Trophoblast cell (in vitro differentiated cells and primary cell): ENCODE results near the gene RBCK1.

Experiments
- DNase-seq, 2 donors: peaks; one replicate each; pipeline ENCODE4 v3.0.0-alpha.2; 2016
- H2AFZ ChIP-seq: 2 replicates; pipeline ENCODE4 v1.6.1; 2013; ENCODE audit warnings: low read length, moderate library complexity, mild to moderate bottlenecking; ENCODE audit not compliant: insufficient read depth, poor library complexity
- H2AK5ac ChIP-seq: 2 replicates; pipeline ENCODE4 v1.6.1; 2013; ENCODE audit warnings: mild to moderate bottlenecking, low read length
- H2BK120ac ChIP-seq: 2 replicates; pipeline ENCODE4 v1.6.1; 2013; ENCODE audit warnings: low read length, mild to moderate bottlenecking, moderate library complexity; ENCODE audit not compliant: insufficient read depth, poor library complexity
- H2BK12ac ChIP-seq: 2 replicates; pipeline ENCODE4 v1.6.1; 2013; ENCODE audit warnings: mild to moderate bottlenecking, low read length, moderate library complexity
- H2BK5ac ChIP-seq: 2 replicates; pipeline ENCODE4 v1.6.1; 2013; ENCODE audit warnings: low read length, low read depth, moderate library complexity, mild to moderate bottlenecking; ENCODE audit not compliant: poor library complexity
- H3K14ac ChIP-seq: 2 replicates; pipeline ENCODE4 v1.6.1; 2013; ENCODE audit warnings: mild to moderate bottlenecking, low read length
- H3K18ac ChIP-seq: 2 replicates; pipeline ENCODE4 v1.6.1; 2013; ENCODE audit warnings: mild to moderate bottlenecking, low read length
- H3K23ac ChIP-seq: 2 replicates; pipeline ENCODE4 v1.6.1; 2013; ENCODE audit warnings: low read length
- H3K27ac ChIP-seq: 2 replicates; pipeline ENCODE4 v1.5.1; 2013; ENCODE audit warnings: low read depth, mild to moderate bottlenecking, inconsistent platforms, low read length, moderate library complexity
- H3K27me3 ChIP-seq: 2 replicates; pipeline ENCODE4 v1.6.1; 2013; ENCODE audit warnings: inconsistent platforms, mild to moderate bottlenecking, low read length, moderate library complexity; ENCODE audit not compliant: insufficient read depth
- H3K36me3 ChIP-seq, 2 experiments: 1 replicate in 1 of 2; 2 replicates in 1 of 2; pipeline ENCODE4 v1.6.1; 2013; ENCODE audit warnings: low read length in 2 of 2, mild to moderate bottlenecking in 2 of 2, moderate library complexity in 1 of 2; ENCODE audit not compliant: insufficient read depth in 2 of 2, control insufficient read depth in 1 of 2
- H3K4ac ChIP-seq: 2 replicates; pipeline ENCODE4 v1.6.1; 2013; ENCODE audit warnings: low read depth, mild to moderate bottlenecking, low read length, moderate library complexity
- H3K4me1 ChIP-seq, 2 experiments: 1 replicate in 1 of 2; 2 replicates in 1 of 2; pipeline ENCODE4 v1.6.1; 2013; ENCODE audit warnings: low read length in 2 of 2, mild to moderate bottlenecking in 2 of 2, moderate library complexity in 1 of 2; ENCODE audit not compliant: insufficient read depth in 2 of 2, control insufficient read depth in 1 of 2
- H3K4me2 ChIP-seq: 2 replicates; pipeline ENCODE4 v1.6.1; 2013; ENCODE audit warnings: inconsistent platforms, mild to moderate bottlenecking, low read length, moderate library complexity
- H3K4me3 ChIP-seq: 2 replicates; pipeline ENCODE4 v1.5.1; 2013; ENCODE audit warnings: mild to moderate bottlenecking, low read depth, low read length, inconsistent platforms
- H3K79me1 ChIP-seq: one replicate; pipeline ENCODE4 v1.6.1; 2013; ENCODE audit warnings: low read length
- H3K79me2 ChIP-seq: 2 replicates; pipeline ENCODE4 v1.6.1; 2013; ENCODE audit warnings: low read length, mild to moderate bottlenecking; ENCODE audit not compliant: control insufficient read depth, insufficient read depth, poor library complexity
- H3K9ac ChIP-seq: 2 replicates; pipeline ENCODE4 v1.6.1; 2013; ENCODE audit warnings: mild to moderate bottlenecking, low read length
- H3K9me3 ChIP-seq: 2 replicates; pipeline ENCODE4 v1.6.1; 2013; ENCODE audit warnings: low read depth, mild to moderate bottlenecking, control low read depth, inconsistent platforms, low read length; ENCODE audit not compliant: insufficient read depth
- H4K12ac ChIP-seq: 2 replicates; pipeline ENCODE4 v1.6.1; 2013; ENCODE audit warnings: low read depth, mild to moderate bottlenecking, low read length, moderate library complexity
- H4K8ac ChIP-seq: 2 replicates; pipeline ENCODE4 v1.6.1; 2013; ENCODE audit warnings: low read depth, mild to moderate bottlenecking, low read length, moderate library complexity
- H4K91ac ChIP-seq: one replicate; pipeline ENCODE4 v1.6.1; 2013; ENCODE audit warnings: low read depth, mild to moderate bottlenecking, low read length, moderate library complexity
- WGBS: extraction: QIAGEN DNeasy Blood & Tissue Kit; methylation state at CpG from one replicate; pipeline ENCODE4 v1.1.7; 2013; ENCODE audit warnings: missing lambda C conversion rate; ENCODE audit not compliant: insufficient read length, insufficient coverage; ENCODE audit errors: extremely low coverage; 5-methylcytosine and 5-hydroxymethylcytosine counted together

Gene RBCK1

GRCh38 chr20:460707-461106 is 52.6 kb downstream of the RBCK1 start:
- no CpG with 5 or more reads among the region's 2 CpGs for WGBS
- Histone ChIP-seq H4K8ac (no peak overlapping the region), H4K91ac (no peak overlapping the region), H2BK120ac (no peak overlapping the region), H2AK5ac (no peak overlapping the region), H3K27ac (no peak overlapping the region), H3K4ac (peak overlapping the region; percentile 69), H3K4me1 (peaks cover 3 to 11% of the 10 kb centered on the region in 2 experiments), H3K4me2 (peak overlapping the region; percentile 13), H3K79me2 (peaks cover 11% of the 10 kb centered on the region), H3K14ac (no peak overlapping the region), H3K9me3 (no peaks in the 10 kb centered on the region), H3K18ac (no peak overlapping the region), H2BK5ac (no peak overlapping the region), H3K4me3 (no peak overlapping the region), H2AFZ (no peak overlapping the region), H2BK12ac (no peak overlapping the region), H3K23ac (no peak overlapping the region), H3K79me1 (peaks cover 10% of the 10 kb centered on the region), H4K12ac (no peak overlapping the region), H3K36me3 (peaks cover 1 to 5% of the 10 kb centered on the region in 2 experiments), H3K27me3 (no peaks in the 10 kb centered on the region), H3K9ac (peak overlapping the region; percentile 11)
- DNase-seq, result no peak

- DNase-seq, result peak; percentile 38 to 57
- Histone ChIP-seq H2BK120ac (peak overlapping the region; percentile 61), H3K36me3 (peaks cover 1 to 5% of the 10 kb centered on the region in 2 experiments), H3K4ac (peak overlapping the region; percentile 28), H4K12ac (peak overlapping the region; percentile 6), H3K79me2 (peaks cover 11% of the 10 kb centered on the region), H3K18ac (peak overlapping the region; percentile 91), H3K14ac (peak overlapping the region; percentile 91), H3K4me2 (peak overlapping the region; percentile 86), H4K91ac (peak overlapping the region; percentile 85), H3K4me3 (peak overlapping the region; percentile 93), H3K27ac (peak overlapping the region; percentile 89), H3K9ac (peak overlapping the region; percentile 98), H4K8ac (peak overlapping the region; percentile 87), H2AFZ (peak overlapping the region; percentile 14), H3K27me3 (no peaks in the 10 kb centered on the region), H2BK5ac (peak overlapping the region; percentile 42), H3K4me1 (peaks cover 3 to 11% of the 10 kb centered on the region in 2 experiments), H2BK12ac (no peak overlapping the region), H3K79me1 (peaks cover 10% of the 10 kb centered on the region), H2AK5ac (no peak overlapping the region), H3K9me3 (no peaks in the 10 kb centered on the region), H3K23ac (no peak overlapping the region)
- no CpG with 5 or more reads among the region's 60 CpGs for WGBS
Measured at GRCh38 chr20:461254-462198, 53.4 kb downstream of the RBCK1 start.

GRCh38 chr20:462199-462991 is 54.3 kb downstream of the RBCK1 start, which contains the start of gene TBC1D20:
Gene TBC1D20, minus strand, starts transcription at chr20:462533. Its CDS starts 128 bp downstream, at chr20:462405.
- peak within 1 kb of the TSS; percentile 86 for H3K4me2 ChIP-seq
- no peak within 1 kb of the TSS for H2AK5ac ChIP-seq
- peak; percentile 76 to 94 for DNase-seq
- H4K12ac ChIP-seq, result peak within 1 kb of the TSS; percentile 65
- peak within 1 kb of the TSS; percentile 75 for H2AFZ ChIP-seq
- peak within 1 kb of the TSS; percentile 61 for H2BK120ac ChIP-seq
- WGBS, result no CpG with 5 or more reads among the region's 80 CpGs
- peak within 1 kb of the TSS; percentile 91 for H3K14ac ChIP-seq
- H2BK5ac ChIP-seq, result peak within 1 kb of the TSS; percentile 42
- H3K4me3 ChIP-seq, result peak within 1 kb of the TSS; percentile 93
- peaks cover 3 to 10% of the 10 kb centered on the region in 2 experiments for H3K4me1 ChIP-seq
- peaks cover 11% of the 10 kb centered on the region for H3K79me2 ChIP-seq
- H2BK12ac ChIP-seq, result peak within 1 kb of the TSS; percentile 29
- H3K18ac ChIP-seq, result peak within 1 kb of the TSS; percentile 91
- peak within 1 kb of the TSS; percentile 87 for H4K8ac ChIP-seq
- no peaks in the 10 kb centered on the region for H3K27me3 ChIP-seq
- peaks cover 10% of the 10 kb centered on the region for H3K79me1 ChIP-seq
- no peaks in the 10 kb centered on the region for H3K9me3 ChIP-seq
- H3K23ac ChIP-seq, result no peak within 1 kb of the TSS
- peak within 1 kb of the TSS; percentile 98 for H3K9ac ChIP-seq
- peaks cover 0 to 5% of the 10 kb centered on the region in 2 experiments for H3K36me3 ChIP-seq
- peak within 1 kb of the TSS; percentile 89 for H3K27ac ChIP-seq
- H4K91ac ChIP-seq, result peak within 1 kb of the TSS; percentile 85
- H3K4ac ChIP-seq, result peak within 1 kb of the TSS; percentile 28

GRCh38 chr20:467755-468154 is 59.7 kb downstream of the RBCK1 start:
- no peak overlapping the region for H3K4ac ChIP-seq

More at GRCh38 chr20:467755-468154, 59.7 kb downstream of the RBCK1 start:
- Histone ChIP-seq H3K4me1 (peaks cover 2 to 3% of the 10 kb centered on the region in 2 experiments), H3K36me3 (no peaks in the 10 kb centered on the region), H3K27me3 (no peaks in the 10 kb centered on the region), H2AK5ac (no peak overlapping the region), H3K18ac (no peak overlapping the region), H2BK120ac (no peak overlapping the region), H3K14ac (no peak overlapping the region), H4K8ac (no peak overlapping the region), H2AFZ (no peak overlapping the region), H3K79me2 (no peaks in the 10 kb centered on the region), H4K91ac (no peak overlapping the region), H3K23ac (no peak overlapping the region), H3K9me3 (peaks cover 11% of the 10 kb centered on the region), H2BK5ac (no peak overlapping the region), H3K79me1 (no peaks in the 10 kb centered on the region), H3K27ac (no peak overlapping the region), H4K12ac (no peak overlapping the region), H3K4me3 (no peak overlapping the region), H3K4me2 (no peak overlapping the region), H2BK12ac (no peak overlapping the region), H3K9ac (no peak overlapping the region)
- WGBS, result no CpG with 5 or more reads among the region's 7 CpGs
- no peak for DNase-seq
